CD8-positive, alpha-beta memory T cell (primary cell): ENCODE data around the gene GHRHR. TPM values are rescaled to one million over a fixed set of nuclear protein-coding genes. Genes with fewer than 3 reads are reported as not detected.

Experiments
- CTCF ChIA-PET: fragments of 350-600 bp; sonication (Branson Sonifier 250); formaldehyde crosslinking; loops from one replicate; lab custom pipeline; 2021; ENCODE audit warnings: antibody characterized with exemption; lab: Charles Lee
- POLR2A ChIA-PET: fragments of 350-600 bp; sonication (Branson Sonifier 250); formaldehyde crosslinking; loops from one replicate; lab custom pipeline; 2021; ENCODE audit warnings: antibody characterized with exemption; lab: Charles Lee
- DNase-seq, 5 donors: peaks; one replicate each; pipeline versions ENCODE4 v3.0.0 to v3.0.0-alpha.2; 2020 to 2022; ENCODE audit warnings: mixed read lengths in 1 of 5
- H3K27ac ChIP-seq: one replicate; pipeline ENCODE4 v1.7.0; 2013; ENCODE audit warnings: low read depth, mild to moderate bottlenecking, low read length, moderate library complexity
- H3K27me3 ChIP-seq: 2 replicates; pipeline ENCODE4 v1.7.0; 2013; ENCODE audit warnings: low read length, mild to moderate bottlenecking; ENCODE audit not compliant: insufficient read depth, poor library complexity, severe bottlenecking
- H3K36me3 ChIP-seq: 2 replicates; pipeline ENCODE4 v1.7.0; 2013; ENCODE audit warnings: mild to moderate bottlenecking, low read length, moderate library complexity; ENCODE audit not compliant: insufficient read depth
- H3K4me1 ChIP-seq: 2 replicates; pipeline ENCODE4 v1.7.0; 2013; ENCODE audit warnings: mild to moderate bottlenecking, low read length, moderate library complexity; ENCODE audit not compliant: insufficient read depth
- H3K4me3 ChIP-seq: 2 replicates; pipeline ENCODE4 v1.7.0; 2013; ENCODE audit warnings: mild to moderate bottlenecking, low read length
- H3K9me3 ChIP-seq: 2 replicates; pipeline ENCODE4 v1.7.0; 2013; ENCODE audit warnings: mild to moderate bottlenecking, low read length
- H3K27ac Mint-ChIP-seq, 8 donors: one replicate each; pipeline ENCODE4 v1.8.0; 2020 to 2021; ENCODE audit warnings: mixed read lengths in 8 of 8, mild to moderate bottlenecking in 6 of 8, inconsistent platforms in 3 of 8, moderate library complexity in 3 of 8
- H3K27me3 Mint-ChIP-seq, 2 donors: one replicate each; pipeline ENCODE4 v1.8.0; 2020 to 2021; ENCODE audit warnings: mixed read lengths in 2 of 2, mild to moderate bottlenecking in 1 of 2, moderate library complexity in 1 of 2
- H3K36me3 Mint-ChIP-seq, 3 donors: one replicate each; pipeline ENCODE4 v1.8.0; 2020 to 2021; ENCODE audit warnings: mixed read lengths in 3 of 3, inconsistent platforms in 1 of 3, mild to moderate bottlenecking in 1 of 3
- H3K4me1 Mint-ChIP-seq, 3 donors: one replicate each; pipeline ENCODE4 v1.8.0; 2020 to 2021; ENCODE audit warnings: mixed read lengths in 3 of 3, inconsistent platforms in 1 of 3, mild to moderate bottlenecking in 1 of 3
- H3K4me3 Mint-ChIP-seq, 7 donors: one replicate each; pipeline ENCODE4 v1.8.0; 2020 to 2021; ENCODE audit warnings: mixed read lengths in 7 of 7, mild to moderate bottlenecking in 6 of 7, moderate library complexity in 4 of 7, inconsistent platforms in 2 of 7
- H3K9me3 Mint-ChIP-seq, 5 donors: one replicate each; pipeline ENCODE4 v1.8.0; 2020 to 2022; ENCODE audit warnings: mixed read lengths in 5 of 5, mild to moderate bottlenecking in 3 of 5, moderate library complexity in 2 of 5, inconsistent platforms in 1 of 5
- polyA plus RNA-seq: library from polyadenylated mRNA; unstranded; fragments of 300-500 nt; fragmentation: Illumina TruSeq; gene quantifications from one replicate; pipeline ENCODE4 v1.2.3, GENCODE V29; 2021
- total RNA-seq, 2 experiments: library from RNA; stranded (reverse); gene quantifications; one replicate each; pipeline ENCODE4 v1.2.3, GENCODE V29; 2021

GHRHR gene
- total and polyA plus RNA-seq, 3 experiments from 2014 or later = not detected

GRCh38 chr7:30920021-30920583 lies 43.7 kb upstream of the GHRHR start:
- H3K27me3 ChIP-seq = no peaks in the 10 kb centered on the region
- H3K36me3 Mint-ChIP-seq = no peaks in the 10 kb centered on the region
- H3K4me1 Mint-ChIP-seq = no peaks in the 10 kb centered on the region
- POLR2A ChIA-PET = no interaction called here
- no peak overlapping the region for H3K4me3 ChIP-seq
- H3K27ac Mint-ChIP-seq = no peak overlapping the region
- CTCF ChIA-PET = no interaction called here
- no peaks in the 10 kb centered on the region for H3K4me1 ChIP-seq
- no peaks in the 10 kb centered on the region for H3K36me3 ChIP-seq
- H3K4me3 Mint-ChIP-seq = no peak overlapping the region
- peak in 1 of 5 donors; percentile 22 for DNase-seq
- H3K27ac ChIP-seq = no peak overlapping the region
- H3K9me3 ChIP-seq = no peaks in the 10 kb centered on the region
- H3K27me3 Mint-ChIP-seq = peaks cover 0 to 2% of the 10 kb centered on the region in 2 donors
- no peaks in the 10 kb centered on the region for H3K9me3 Mint-ChIP-seq

DNA sequence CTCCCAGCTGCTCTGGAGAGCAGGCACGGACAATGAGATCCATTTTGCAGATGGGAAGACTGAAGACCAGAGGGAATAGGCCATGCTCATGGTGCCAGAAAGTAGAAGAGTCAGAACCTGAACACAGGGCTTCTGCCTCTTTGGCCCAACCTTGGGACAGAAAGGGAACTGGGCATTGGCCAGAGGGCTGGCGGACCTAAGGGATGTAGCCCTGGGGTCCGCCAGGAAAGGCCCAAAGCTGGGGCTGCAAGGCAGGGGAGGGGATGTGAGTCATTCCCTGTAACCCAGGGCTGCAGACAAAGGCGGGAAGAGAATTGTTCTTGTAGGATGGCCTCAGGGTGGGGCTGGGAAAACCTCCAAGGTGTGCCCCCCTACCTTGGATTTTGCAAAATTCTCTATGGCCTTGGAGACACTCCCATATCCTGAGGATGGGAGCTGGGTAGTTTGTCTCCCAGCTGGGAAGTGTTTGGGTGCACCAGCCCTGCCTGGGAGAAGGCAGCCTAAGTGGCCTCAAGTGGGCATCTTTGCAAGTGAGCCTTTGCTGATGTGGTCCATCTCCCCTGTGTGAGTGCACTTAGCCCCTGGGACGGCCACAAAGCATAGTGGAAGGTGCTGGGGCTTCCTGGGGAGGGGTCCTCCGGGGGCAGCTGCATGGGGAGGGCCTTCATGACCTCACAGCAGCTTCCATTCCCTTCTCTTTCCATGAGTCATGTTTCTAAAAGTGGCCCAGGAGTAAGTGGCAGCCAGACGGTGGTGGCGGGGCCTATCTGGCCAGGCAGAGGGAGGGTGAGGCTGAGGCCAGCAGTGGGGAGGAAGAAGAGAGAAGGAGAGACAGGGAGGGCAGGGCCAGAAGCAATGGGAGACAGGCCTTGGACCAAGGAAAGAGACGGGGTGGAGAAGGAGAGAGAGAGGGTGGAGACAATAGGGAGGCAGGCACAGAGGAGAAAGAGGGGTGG lies 42.9 kb upstream of the GHRHR start:
- CTCF ChIA-PET = no interaction called here
- Mint-ChIP-seq H3K27me3 (peaks cover 0 to 2% of the 10 kb centered on the region in 2 donors), H3K27ac (no peak overlapping the region), H3K9me3 (no peaks in the 10 kb centered on the region), H3K4me1 (no peaks in the 10 kb centered on the region), H3K36me3 (no peaks in the 10 kb centered on the region), H3K4me3 (peak overlapping the region in 1 of 7 donors; percentile 20)
- Histone ChIP-seq H3K36me3 (no peaks in the 10 kb centered on the region), H3K9me3 (no peaks in the 10 kb centered on the region), H3K4me3 (no peak overlapping the region), H3K27me3 (no peaks in the 10 kb centered on the region), H3K27ac (no peak overlapping the region), H3K4me1 (no peaks in the 10 kb centered on the region)
- DNase-seq = peak in 1 of 5 donors; percentile 42
- POLR2A ChIA-PET = no interaction called here

- ChIA-PET CTCF (no interaction called here), POLR2A (no interaction called here)
- peak in 1 of 5 donors; percentile 23 for DNase-seq
- Histone ChIP-seq H3K36me3 (no peaks in the 10 kb centered on the region), H3K4me1 (no peaks in the 10 kb centered on the region), H3K4me3 (no peak overlapping the region), H3K27ac (no peak overlapping the region), H3K9me3 (no peaks in the 10 kb centered on the region), H3K27me3 (no peaks in the 10 kb centered on the region)
- Mint-ChIP-seq H3K4me1 (no peaks in the 10 kb centered on the region), H3K27ac (no peak overlapping the region), H3K4me3 (no peak overlapping the region), H3K36me3 (no peaks in the 10 kb centered on the region), H3K9me3 (peaks cover 0 to 4% (median 2%) of the 10 kb centered on the region in 5 donors), H3K27me3 (peaks cover 0 to 2% of the 10 kb centered on the region in 2 donors)
Observed at GRCh38 chr7:30921540-30922401, 42.0 kb upstream of the GHRHR start.

DNA sequence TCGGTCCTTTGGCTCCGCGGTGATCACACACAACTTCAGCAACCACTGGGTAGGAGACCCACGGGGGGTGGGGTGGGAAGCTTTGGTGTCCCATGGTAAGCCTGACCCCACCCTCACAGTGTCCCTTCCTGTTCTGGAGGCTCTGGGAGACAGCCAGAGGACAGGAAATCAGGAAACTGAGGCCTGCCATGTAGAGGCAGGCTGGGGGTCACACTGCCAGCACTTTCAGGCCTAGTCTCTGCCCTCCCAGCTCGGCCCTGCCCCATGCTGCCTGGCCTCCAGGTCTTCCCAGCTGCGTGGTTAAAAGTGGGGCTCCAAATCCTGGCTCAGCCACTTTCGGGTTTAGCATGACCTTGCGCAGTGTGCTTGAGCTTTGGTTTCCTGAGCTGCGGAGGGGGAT lies 41.2 kb upstream of the GHRHR start:
- no peak overlapping the region for H3K27ac ChIP-seq
- POLR2A ChIA-PET = no interaction called here
- Mint-ChIP-seq H3K4me1 (no peaks in the 10 kb centered on the region), H3K27me3 (peaks cover 0 to 2% of the 10 kb centered on the region in 2 donors), H3K9me3 (peaks cover 0 to 5% (median 4%) of the 10 kb centered on the region in 5 donors), H3K4me3 (no peak overlapping the region), H3K27ac (no peak overlapping the region), H3K36me3 (no peaks in the 10 kb centered on the region)
- DNase-seq = no peak
- no peaks in the 10 kb centered on the region for H3K27me3 ChIP-seq
- H3K4me3 ChIP-seq = no peak overlapping the region
- H3K9me3 ChIP-seq = no peaks in the 10 kb centered on the region
- CTCF ChIA-PET = no interaction called here
- H3K36me3 ChIP-seq = no peaks in the 10 kb centered on the region
- H3K4me1 ChIP-seq = no peaks in the 10 kb centered on the region

- H3K9me3 Mint-ChIP-seq = peaks cover 0 to 5% (median 4%) of the 10 kb centered on the region in 5 donors
- no peaks in the 10 kb centered on the region for H3K9me3 ChIP-seq
- no peaks in the 10 kb centered on the region for H3K36me3 ChIP-seq
- no peak overlapping the region for H3K27ac Mint-ChIP-seq
- ChIA-PET CTCF (no interaction called here), POLR2A (no interaction called here)
- H3K4me3 ChIP-seq = no peak overlapping the region
- peaks cover 0 to 2% of the 10 kb centered on the region in 2 donors for H3K27me3 Mint-ChIP-seq
- H3K36me3 Mint-ChIP-seq = no peaks in the 10 kb centered on the region
- H3K4me3 Mint-ChIP-seq = no peak overlapping the region
- no peaks in the 10 kb centered on the region for H3K4me1 Mint-ChIP-seq
- H3K27ac ChIP-seq = no peak overlapping the region
- DNase-seq = peak in 1 of 5 donors; percentile 36
- no peaks in the 10 kb centered on the region for H3K27me3 ChIP-seq
- H3K4me1 ChIP-seq = no peaks in the 10 kb centered on the region
Observed at GRCh38 chr7:30923009-30923773, 40.6 kb upstream of the GHRHR start.

GRCh38 chr7:30923774-30924413 lies 39.9 kb upstream of the GHRHR start:
- H3K27ac Mint-ChIP-seq = no peak overlapping the region
- CTCF ChIA-PET = no interaction called here
- no peaks in the 10 kb centered on the region for H3K36me3 ChIP-seq
- H3K9me3 ChIP-seq = no peaks in the 10 kb centered on the region
- peaks cover 0 to 5% (median 4%) of the 10 kb centered on the region in 5 donors for H3K9me3 Mint-ChIP-seq
- no peaks in the 10 kb centered on the region for H3K4me1 ChIP-seq
- H3K4me1 Mint-ChIP-seq = no peaks in the 10 kb centered on the region
- no peak overlapping the region for H3K4me3 ChIP-seq
- no peaks in the 10 kb centered on the region for H3K27me3 ChIP-seq
- peaks cover 0 to 2% of the 10 kb centered on the region in 2 donors for H3K27me3 Mint-ChIP-seq
- peak in 1 of 5 donors; percentile 23 for DNase-seq
- no peak overlapping the region for H3K4me3 Mint-ChIP-seq
- H3K36me3 Mint-ChIP-seq = no peaks in the 10 kb centered on the region
- POLR2A ChIA-PET = no interaction called here
- no peak overlapping the region for H3K27ac ChIP-seq

GRCh38 chr7:30924624-30925023 lies 39.1 kb upstream of the GHRHR start:
- POLR2A ChIA-PET = no interaction called here
- CTCF ChIA-PET = no interaction called here
- Mint-ChIP-seq H3K27ac (no peak overlapping the region), H3K27me3 (peaks cover 0 to 2% of the 10 kb centered on the region in 2 donors), H3K36me3 (no peaks in the 10 kb centered on the region), H3K4me3 (no peak overlapping the region), H3K9me3 (peaks cover 0 to 5% (median 4%) of the 10 kb centered on the region in 5 donors), H3K4me1 (no peaks in the 10 kb centered on the region)
- Histone ChIP-seq H3K4me1 (no peaks in the 10 kb centered on the region), H3K36me3 (no peaks in the 10 kb centered on the region), H3K27me3 (no peaks in the 10 kb centered on the region), H3K9me3 (no peaks in the 10 kb centered on the region), H3K27ac (no peak overlapping the region), H3K4me3 (no peak overlapping the region)
- DNase-seq = peak in 1 of 5 donors; percentile 37
